Measurements from ENCODE around the gene GBP5.

GBP5 gene

GRCh38 chr1:89279011-89279466, 6.4 kb upstream of the GBP5 start:
- no peaks in the 10 kb centered on the region for H3K36me3 ChIP-seq (ENCODE audit: control insufficient read depth, low read length)
- H3K4me2 ChIP-seq (ENCODE audit: low read length), result no peak overlapping the region
- no peak overlapping the region for H3K27ac ChIP-seq (ENCODE audit: low read depth, low read length)
- no peaks in the 10 kb centered on the region for H3K79me2 ChIP-seq (ENCODE audit: control insufficient read depth, low read length)
- TF ChIP-seq CTCF (IDR thresholded peaks at IDR 0.05; ENCODE audit: low read depth, low read length, poor library complexity, severe bottlenecking) (no peak), EZH2phosphoT487 (IDR thresholded peaks at IDR 0.05; ENCODE audit: borderline replicate concordance, low read length) (no peak)
- no peaks in the 10 kb centered on the region for H3K27me3 ChIP-seq (ENCODE audit: control insufficient read depth, low read length)
- H3K9me3 ChIP-seq (ENCODE audit: control insufficient read depth, insufficient read depth, low read length), result no peaks in the 10 kb centered on the region
- H3K4me1 ChIP-seq (ENCODE audit: control insufficient read depth, low read length), result no peaks in the 10 kb centered on the region
- H4K20me1 ChIP-seq (ENCODE audit: control insufficient read depth, insufficient read depth, low read depth, low read length), result no peaks in the 10 kb centered on the region
- H3F3A ChIP-seq (ENCODE audit: control insufficient read depth, insufficient read depth), result no peaks in the 10 kb centered on the region
- H3K4me3 ChIP-seq (ENCODE audit: low read length), result no peak overlapping the region
- no peaks in the 10 kb centered on the region for H3K9me2 ChIP-seq (replicated peaks; ENCODE audit: control insufficient read depth, low read length)

DNA sequence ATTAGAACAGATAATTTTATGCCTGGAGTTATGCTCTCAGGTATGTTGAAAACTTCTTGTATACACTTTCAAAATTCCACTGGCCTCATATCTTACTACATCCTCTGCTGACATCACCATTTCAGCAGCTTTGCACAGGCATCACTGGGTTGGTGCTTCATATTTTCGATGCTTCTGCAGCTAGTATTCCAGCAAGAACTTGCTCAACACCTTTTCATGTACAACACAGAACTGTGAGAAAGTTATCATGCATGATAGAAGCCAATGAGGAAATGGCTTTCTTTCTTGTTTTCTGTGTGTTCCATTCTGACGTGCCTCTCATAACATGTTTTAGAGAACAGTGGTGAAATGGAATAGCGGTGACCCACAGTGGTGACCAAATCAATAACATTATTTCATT, 5.1 kb upstream of the GBP5 start:
- H3K4me2 ChIP-seq (ENCODE audit: low read length), result no peak overlapping the region
- H3K27me3 ChIP-seq (ENCODE audit: control insufficient read depth, low read length), result no peaks in the 10 kb centered on the region
- TF ChIP-seq EZH2phosphoT487 (IDR thresholded peaks at IDR 0.05; ENCODE audit: borderline replicate concordance, low read length), result no peak
- no peak for TF ChIP-seq CTCF (IDR thresholded peaks at IDR 0.05; ENCODE audit: low read depth, low read length, poor library complexity, severe bottlenecking)
- H4K20me1 ChIP-seq (ENCODE audit: control insufficient read depth, insufficient read depth, low read depth, low read length), result no peaks in the 10 kb centered on the region
- H3K79me2 ChIP-seq (ENCODE audit: control insufficient read depth, low read length), result no peaks in the 10 kb centered on the region
- no peaks in the 10 kb centered on the region for H3K9me2 ChIP-seq (replicated peaks; ENCODE audit: control insufficient read depth, low read length)
- H3F3A ChIP-seq (ENCODE audit: control insufficient read depth, insufficient read depth), result no peaks in the 10 kb centered on the region
- no peaks in the 10 kb centered on the region for H3K36me3 ChIP-seq (ENCODE audit: control insufficient read depth, low read length)
- H3K4me3 ChIP-seq (ENCODE audit: low read length), result no peak overlapping the region
- H3K9me3 ChIP-seq (ENCODE audit: control insufficient read depth, insufficient read depth, low read length), result no peaks in the 10 kb centered on the region; the same call in 1 of the 2 replicates
- H3K27ac ChIP-seq (ENCODE audit: low read depth, low read length), result no peak overlapping the region
- H3K4me1 ChIP-seq (ENCODE audit: control insufficient read depth, low read length), result no peaks in the 10 kb centered on the region

DNA sequence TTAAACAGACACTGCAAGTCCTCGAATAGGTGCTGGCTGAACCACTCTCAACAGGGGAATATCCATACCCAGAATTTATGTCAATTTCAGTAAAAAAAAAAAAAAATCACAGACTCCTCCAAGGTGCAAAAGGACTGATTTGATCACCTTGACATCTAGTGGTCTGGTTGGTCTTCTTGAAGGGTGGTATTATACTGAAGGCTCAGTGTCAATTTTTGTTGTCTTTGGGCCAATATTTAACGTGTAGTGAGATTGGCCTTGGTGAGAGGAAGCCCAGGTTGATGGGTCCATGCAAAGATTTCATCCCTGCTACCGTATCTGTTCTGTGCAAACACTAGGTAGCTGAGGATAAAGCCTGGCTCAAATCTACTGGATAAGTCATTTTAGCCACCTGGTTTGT, 4.0 kb upstream of the GBP5 start:
- Histone ChIP-seq H3K36me3 (ENCODE audit: control insufficient read depth, low read length) (no peaks in the 10 kb centered on the region), H3K4me1 (ENCODE audit: control insufficient read depth, low read length) (no peaks in the 10 kb centered on the region), H3K79me2 (ENCODE audit: control insufficient read depth, low read length) (no peaks in the 10 kb centered on the region), H3K4me2 (ENCODE audit: low read length) (no peak overlapping the region), H3K9me2 (replicated peaks; ENCODE audit: control insufficient read depth, low read length) (no peaks in the 10 kb centered on the region), H3K4me3 (ENCODE audit: low read length) (no peak overlapping the region), H3K27me3 (ENCODE audit: control insufficient read depth, low read length) (no peaks in the 10 kb centered on the region), H3F3A (ENCODE audit: control insufficient read depth, insufficient read depth) (no peaks in the 10 kb centered on the region), H3K27ac (ENCODE audit: low read depth, low read length) (no peak overlapping the region), H3K9me3 (ENCODE audit: control insufficient read depth, insufficient read depth, low read length) (no peaks in the 10 kb centered on the region; the same call in 1 of the 2 replicates), H4K20me1 (ENCODE audit: control insufficient read depth, insufficient read depth, low read depth, low read length) (no peaks in the 10 kb centered on the region)
- no peak for TF ChIP-seq CTCF (IDR thresholded peaks at IDR 0.05; ENCODE audit: low read depth, low read length, poor library complexity, severe bottlenecking)
- TF ChIP-seq EZH2phosphoT487 (IDR thresholded peaks at IDR 0.05; ENCODE audit: borderline replicate concordance, low read length), result no peak

All from DOHH2 (cell line).